HG03432 (cell line): ENCODE measurements around the gene ARHGEF39.
A peak's percentile ranks its signal among the peaks of the same experiment; 100 is the strongest.
"Not testable (repeated sequence)": the region's sequence is repeated elsewhere in the genome, so short reads cannot be mapped to it uniquely, and the experiment has no call there.

Experiments
- ATAC-seq: cut with Tn5 transposase; IDR thresholded peaks from one replicate; pipeline ENCODE4 v1.9.1; 2021; ENCODE audit warnings: mild to moderate bottlenecking, moderate library complexity; ENCODE audit not compliant: unreplicated experiment

Gene ARHGEF39

GRCh38 chr9:35628389-35628991, 36.5 kb downstream of the ARHGEF39 start:
- ATAC-seq, result no peak

- no peak for ATAC-seq
Measured at GRCh38 chr9:35627575-35627974, 37.4 kb downstream of the ARHGEF39 start.

- ATAC-seq, result peak; percentile 60
Measured at GRCh38 chr9:35619800-35620158, 45.2 kb downstream of the ARHGEF39 start.

GRCh38 chr9:35618854-35619799, 45.9 kb downstream of the ARHGEF39 start:
- peak; percentile 56 for ATAC-seq

GRCh38 chr9:35618325-35618727, 46.7 kb downstream of the ARHGEF39 start, which contains the start of gene CD72:
Gene CD72 (minus strand): TSS chr9:35618413. CDS start chr9:35618303, 110 bp downstream.
- no peak for ATAC-seq

- no peak for ATAC-seq
Measured at GRCh38 chr9:35617548-35617947, 47.4 kb downstream of the ARHGEF39 start.

- ATAC-seq, result no peak
Measured at GRCh38 chr9:35616681-35617459, 48.1 kb downstream of the ARHGEF39 start.

GRCh38 chr9:35615981-35616680, 48.9 kb downstream of the ARHGEF39 start:
- ATAC-seq, result no peak

- no peak for ATAC-seq
Measured at GRCh38 chr9:35612843-35613242, 52.2 kb downstream of the ARHGEF39 start.

GRCh38 chr9:35612066-35612465, 52.9 kb downstream of the ARHGEF39 start:
- not testable (repeated sequence) for ATAC-seq

GRCh38 chr9:35611230-35611797, 53.7 kb downstream of the ARHGEF39 start:
- ATAC-seq, result peak; percentile 76

GRCh38 chr9:35609820-35610163, 55.2 kb downstream of the ARHGEF39 start:
- ATAC-seq, result no peak
